Measurements from ENCODE around the gene ASIC1.
A peak's percentile ranks its signal among the peaks of the same experiment; 100 is the strongest.

ASIC1 gene

GRCh38 chr12:50041062-50041860, 16.1 kb upstream of the ASIC1 start:
- DNase-seq (ENCODE audit: low read depth in 2 of 2) = no peak

GRCh38 chr12:50041962-50042361, 15.4 kb upstream of the ASIC1 start:
- DNase-seq (ENCODE audit: low read depth in 2 of 2) = no peak

GRCh38 chr12:50042693-50043092, 14.7 kb upstream of the ASIC1 start:
- no peak for DNase-seq (ENCODE audit: low read depth in 2 of 2)

- no peak for DNase-seq (ENCODE audit: low read depth in 2 of 2)
These were observed 14.1 kb upstream of the ASIC1 start for GRCh38 chr12:50043308-50043707.

GRCh38 chr12:50043854-50044253, 13.5 kb upstream of the ASIC1 start:
- no peak for DNase-seq (ENCODE audit: low read depth in 2 of 2)

- no peak for DNase-seq (ENCODE audit: low read depth in 2 of 2)
These were observed 9.6 kb upstream of the ASIC1 start for GRCh38 chr12:50047693-50048250.

- no peak for DNase-seq (ENCODE audit: low read depth in 2 of 2)
These were observed 7.9 kb upstream of the ASIC1 start for GRCh38 chr12:50049254-50050118.

- DNase-seq (ENCODE audit: low read depth in 2 of 2) = no peak
These were observed 7.3 kb upstream of the ASIC1 start for GRCh38 chr12:50050119-50050385.

GRCh38 chr12:50050410-50051098, 6.8 kb upstream of the ASIC1 start:
- no peak for DNase-seq (ENCODE audit: low read depth in 2 of 2)

GRCh38 chr12:50051101-50051806, 6.1 kb upstream of the ASIC1 start:
- DNase-seq (ENCODE audit: low read depth in 2 of 2) = no peak

GRCh38 chr12:50052544-50052943, 4.9 kb upstream of the ASIC1 start:
- DNase-seq (ENCODE audit: low read depth in 2 of 2) = no peak

- no peak for DNase-seq (ENCODE audit: low read depth in 2 of 2)
These were observed 4.4 kb upstream of the ASIC1 start for GRCh38 chr12:50052964-50053363.

- DNase-seq (ENCODE audit: low read depth in 2 of 2) = no peak
These were observed 3.8 kb upstream of the ASIC1 start for GRCh38 chr12:50053583-50053982.

GRCh38 chr12:50055831-50056638, 1.4 kb upstream of the ASIC1 start:
- DNase-seq (ENCODE audit: low read depth in 2 of 2) = peak; percentile 42 to 47

- DNase-seq (ENCODE audit: low read depth in 2 of 2) = no peak
These were observed 788 bp upstream of the ASIC1 start for GRCh38 chr12:50056639-50056976.

- DNase-seq (ENCODE audit: low read depth in 2 of 2) = no peak
These were observed 687 bp downstream of the ASIC1 start for GRCh38 chr12:50057896-50058670.

- no peak for DNase-seq (ENCODE audit: low read depth in 2 of 2)
These were observed 1.4 kb downstream of the ASIC1 start for GRCh38 chr12:50058743-50059312.

- DNase-seq (ENCODE audit: low read depth in 2 of 2) = peak in 1 of 2 donors; percentile 42
These were observed 2.2 kb downstream of the ASIC1 start for GRCh38 chr12:50059440-50060119.

- no peak for DNase-seq (ENCODE audit: low read depth in 2 of 2)
These were observed 2.7 kb downstream of the ASIC1 start for GRCh38 chr12:50060120-50060468.
